Esophagus (tissue), 2 donors: ENCODE results near the gene GRIK5. TPM values are rescaled to one million over a fixed set of nuclear protein-coding genes. Genes with fewer than 3 reads are reported as not detected.

ENCODE experiments used
- H3K27ac ChIP-seq, 2 donors: one replicate each; pipeline ENCODE4 v1.5.1; 2013; ENCODE audit warnings: low read depth in 2 of 2, mild to moderate bottlenecking in 2 of 2, inconsistent platforms in 1 of 2, low read length in 1 of 2, moderate library complexity in 1 of 2
- H3K27me3 ChIP-seq, 2 donors: one replicate each; pipeline ENCODE4 v1.6.1; 2013; ENCODE audit warnings: low read length in 2 of 2, control low read depth in 1 of 2, mild to moderate bottlenecking in 1 of 2; ENCODE audit not compliant: insufficient read depth in 2 of 2, control insufficient read depth in 1 of 2
- H3K36me3 ChIP-seq, 2 donors: one replicate each; pipeline ENCODE4 v1.6.1; 2013; ENCODE audit warnings: low read length in 1 of 2; ENCODE audit not compliant: control insufficient read depth in 2 of 2, insufficient read depth in 2 of 2
- H3K4me1 ChIP-seq, 2 donors: one replicate each; pipeline ENCODE4 v1.6.1; 2013; ENCODE audit warnings: low read length in 1 of 2; ENCODE audit not compliant: control insufficient read depth in 2 of 2, insufficient read depth in 2 of 2
- H3K4me3 ChIP-seq, 2 donors: one replicate each; pipeline ENCODE4 v1.5.1; 2013; ENCODE audit warnings: low read length in 2 of 2, mild to moderate bottlenecking in 2 of 2, low read depth in 1 of 2, moderate library complexity in 1 of 2
- H3K9me3 ChIP-seq, 2 donors: one replicate each; pipeline ENCODE4 v1.6.1; 2013; ENCODE audit warnings: mild to moderate bottlenecking in 2 of 2, low read depth in 1 of 2, low read length in 1 of 2, moderate library complexity in 1 of 2; ENCODE audit not compliant: control insufficient read depth in 2 of 2, insufficient read depth in 1 of 2
- WGBS, 2 donors: extraction: QIAGEN DNeasy Blood & Tissue Kit; methylation state at CpG; one replicate each; pipeline ENCODE4 v1.1.7; 2013; 5-methylcytosine and 5-hydroxymethylcytosine counted together
- polyA plus RNA-seq, 2 donors: library from polyadenylated mRNA; stranded (reverse); fragments of 200-250 nt; gene quantifications; one replicate each; pipeline ENCODE4 v1.2.3, GENCODE V29; 2013
- donor health status: healthy with polysubstance abuse.
- donor health status: Bipolar disorder and iron deficiency.

Gene GRIK5
- polyA plus RNA-seq, 2 donors: 1.1 to 1.4 TPM

DNA sequence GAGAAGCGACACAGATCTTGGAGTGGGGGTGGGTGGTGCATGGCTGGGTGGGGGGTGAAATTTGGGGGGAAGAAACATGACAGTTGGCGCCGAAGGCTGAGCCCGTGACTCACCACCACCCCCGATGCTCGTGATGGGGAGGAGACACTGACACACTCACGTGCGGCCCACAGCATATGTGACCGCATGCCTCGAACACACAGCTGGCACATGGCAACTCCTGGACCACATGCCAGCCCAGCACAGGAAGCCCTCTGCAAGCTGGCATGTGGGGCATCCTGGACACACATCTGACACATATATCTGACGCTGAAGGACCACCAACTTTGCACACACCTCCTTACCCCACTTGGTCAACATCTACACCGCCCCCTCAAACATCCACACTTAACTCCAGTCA lies 1.2 kb upstream of the GRIK5 start:
- no peak overlapping the region for H3K27ac ChIP-seq
- no peaks in the 10 kb centered on the region for H3K36me3 ChIP-seq
- no peaks in the 10 kb centered on the region for H3K9me3 ChIP-seq
- H3K27me3 ChIP-seq: no peaks in the 10 kb centered on the region
- H3K4me3 ChIP-seq: no peak overlapping the region
- WGBS, 2 donors: 86 to 90% methylated on average over 12 of the region's 12 CpGs
- H3K4me1 ChIP-seq: peaks cover 4% of the 10 kb centered on the region in 2 donors

DNA sequence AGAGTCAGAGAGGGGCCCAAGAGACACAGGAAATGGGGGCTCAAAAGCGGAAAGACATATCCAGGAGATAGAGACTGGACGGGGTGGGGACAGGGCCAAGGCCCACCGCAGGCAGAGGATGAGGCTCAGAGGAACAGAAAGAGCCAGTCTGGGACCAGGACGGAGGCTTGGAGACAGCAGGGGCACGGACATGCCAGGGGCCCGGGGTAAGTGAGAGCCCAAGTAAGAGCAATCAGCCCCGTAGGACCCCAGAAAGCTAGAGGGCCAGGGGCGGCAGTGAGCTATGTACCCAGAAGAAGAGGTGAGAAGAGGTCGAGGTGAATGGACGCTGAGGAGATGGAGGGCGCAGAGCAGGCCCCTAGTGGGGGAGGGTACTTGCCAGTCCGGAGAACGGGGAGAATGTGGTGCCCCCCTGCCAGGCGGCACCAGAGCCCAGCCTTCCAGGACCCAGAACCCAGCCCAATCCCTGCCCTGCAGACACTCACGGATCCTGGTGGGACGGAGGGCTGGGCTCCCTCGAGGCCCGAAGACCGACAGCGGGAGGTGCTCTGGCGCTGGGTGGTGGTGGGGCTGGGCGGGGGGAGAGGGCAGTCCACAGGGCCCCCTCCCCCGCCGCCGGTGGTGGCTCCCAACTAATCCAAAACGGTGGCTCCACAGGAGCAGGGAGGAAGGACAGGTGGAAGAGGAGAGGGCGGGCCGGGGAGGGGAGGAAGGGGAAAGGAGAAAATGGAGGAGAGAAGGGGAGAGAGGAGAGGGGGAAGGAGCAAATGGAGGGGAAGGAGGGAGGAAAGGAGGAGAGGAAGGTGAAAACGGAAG lies 1.0 kb downstream of the GRIK5 start:
- H3K4me1 ChIP-seq: peaks cover 0 to 6% of the 10 kb centered on the region in 2 donors
- no peaks in the 10 kb centered on the region for H3K27me3 ChIP-seq
- no peak overlapping the region for H3K27ac ChIP-seq
- no peaks in the 10 kb centered on the region for H3K36me3 ChIP-seq
- no peaks in the 10 kb centered on the region for H3K9me3 ChIP-seq
- WGBS, 2 donors: 21 to 27% methylated on average over 29 of the region's 29 CpGs
- no peak overlapping the region for H3K4me3 ChIP-seq

DNA sequence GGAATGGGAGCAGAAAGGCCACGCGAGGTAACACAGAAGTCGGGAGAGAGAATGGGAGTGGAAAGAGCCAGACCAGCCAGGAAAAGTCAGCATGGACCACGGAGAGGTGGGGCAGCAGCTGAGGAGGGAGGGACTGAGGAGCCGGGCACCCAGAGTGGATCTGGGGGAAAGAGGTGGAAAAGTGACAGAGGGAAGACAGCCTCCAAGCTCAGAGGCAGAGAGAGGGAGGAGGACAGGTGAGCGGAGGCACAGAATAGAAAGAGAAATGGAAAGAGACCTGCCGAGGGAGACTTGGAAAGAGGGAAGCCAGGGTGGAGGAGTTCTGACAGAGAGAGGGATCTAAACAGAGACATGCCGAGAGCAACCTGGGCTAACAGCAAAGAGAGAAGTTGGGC lies 1.6 kb downstream of the GRIK5 start:
- Histone ChIP-seq H3K36me3 (no peaks in the 10 kb centered on the region), H3K27ac (no peak overlapping the region), H3K4me3 (no peak overlapping the region), H3K27me3 (no peaks in the 10 kb centered on the region), H3K9me3 (no peaks in the 10 kb centered on the region), H3K4me1 (peaks cover 0 to 6% of the 10 kb centered on the region in 2 donors)
- 51 to 52% methylated on average over 8 of the region's 8 CpGs for WGBS, 2 donors

DNA sequence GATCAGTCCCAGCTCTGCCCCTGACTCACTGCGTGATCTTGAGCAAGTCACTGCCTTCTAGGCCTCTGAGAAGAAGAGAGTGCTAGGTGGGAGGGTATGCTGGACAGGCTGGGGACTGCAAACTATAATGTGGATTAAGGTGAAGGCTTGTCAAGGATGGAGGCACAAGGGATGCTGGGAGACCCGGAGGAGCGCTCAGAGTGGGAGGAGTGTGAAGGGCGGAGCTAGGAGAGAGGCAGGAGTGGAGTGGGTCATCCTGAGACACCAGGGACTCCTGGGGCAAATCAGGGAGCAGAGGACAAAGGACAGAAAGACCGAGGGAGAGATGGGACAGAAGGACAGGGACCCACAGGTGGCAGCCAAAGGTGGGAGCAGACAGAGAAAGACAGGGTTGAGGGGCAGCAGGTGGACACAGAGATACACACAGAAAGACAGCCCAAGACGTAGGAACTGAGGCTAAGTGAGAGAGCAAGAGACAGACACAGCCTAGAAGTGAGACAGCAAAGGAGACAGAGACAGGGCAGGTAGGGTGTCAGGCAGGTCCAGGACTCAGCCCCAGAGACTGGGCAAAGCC lies 2.6 kb downstream of the GRIK5 start:
- H3K36me3 ChIP-seq: no peaks in the 10 kb centered on the region
- peaks cover 0 to 6% of the 10 kb centered on the region in 2 donors for H3K4me1 ChIP-seq
- H3K4me3 ChIP-seq: no peak overlapping the region
- H3K27me3 ChIP-seq: no peaks in the 10 kb centered on the region
- H3K27ac ChIP-seq: no peak overlapping the region
- 62 to 76% methylated on average over 6 of the region's 6 CpGs for WGBS, 2 donors
- no peaks in the 10 kb centered on the region for H3K9me3 ChIP-seq

DNA sequence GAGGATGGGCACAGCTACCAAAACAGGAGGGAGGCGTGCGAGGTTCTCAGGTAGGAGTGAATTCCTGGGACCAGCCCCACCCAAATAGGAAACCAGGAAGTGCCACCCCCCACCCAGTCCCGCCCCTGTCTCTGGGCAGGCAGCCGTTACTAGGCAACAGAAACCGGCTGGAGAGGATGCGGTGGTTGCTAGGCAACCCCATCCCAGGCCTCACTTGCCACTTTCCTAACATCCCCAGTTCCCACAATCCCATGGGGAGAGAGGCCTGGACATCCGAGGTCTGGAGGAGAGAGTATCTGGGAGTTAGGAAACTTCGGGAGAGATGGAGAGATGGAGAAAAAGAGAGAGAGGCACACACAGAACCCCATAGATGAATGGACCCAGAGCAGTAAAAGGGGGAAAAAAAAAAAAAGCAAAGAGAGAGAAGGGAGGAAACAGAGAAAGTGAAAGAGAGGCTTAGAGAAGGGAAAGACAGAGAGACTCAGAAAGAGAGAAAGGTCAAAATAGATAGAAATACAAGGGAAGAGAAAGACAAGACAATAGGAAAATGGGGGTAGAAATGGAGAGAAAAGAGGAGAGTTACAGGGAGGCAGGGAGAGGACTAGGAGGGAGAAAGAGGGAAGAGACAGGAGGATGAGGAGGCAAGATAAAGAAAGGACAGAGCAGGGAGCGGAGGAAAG lies 3.8 kb downstream of the GRIK5 start:
- Histone ChIP-seq H3K4me1 (peaks cover 0 to 6% of the 10 kb centered on the region in 2 donors), H3K27me3 (no peaks in the 10 kb centered on the region), H3K4me3 (no peak overlapping the region)

DNA sequence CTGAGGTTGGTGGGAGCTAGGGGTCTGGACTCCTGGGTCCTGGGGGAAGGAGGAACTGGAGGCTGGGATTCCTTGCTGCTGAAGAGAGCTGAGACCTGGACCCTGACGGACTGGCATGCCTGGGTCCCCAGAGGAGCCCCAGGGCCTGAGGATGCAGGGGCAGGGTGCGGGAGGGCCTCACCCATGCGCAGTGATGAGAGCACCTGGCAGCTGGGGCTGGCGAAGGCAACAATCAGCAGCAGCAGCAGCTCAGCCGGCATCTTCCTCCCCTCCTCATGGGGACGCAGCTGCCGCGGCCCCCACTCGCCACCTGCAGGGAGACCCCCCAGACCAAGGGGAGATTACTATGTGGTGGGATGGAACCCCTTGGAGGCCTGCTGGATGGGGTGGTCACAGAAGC lies 4.5 kb downstream of the GRIK5 start:
- peaks cover 0 to 6% of the 10 kb centered on the region in 2 donors for H3K4me1 ChIP-seq
- no peaks in the 10 kb centered on the region for H3K36me3 ChIP-seq
- WGBS, 2 donors: 92 to 93% methylated on average over 9 of the region's 9 CpGs
- H3K27me3 ChIP-seq: no peaks in the 10 kb centered on the region
- no peak overlapping the region for H3K4me3 ChIP-seq
- no peak overlapping the region for H3K27ac ChIP-seq
- no peaks in the 10 kb centered on the region for H3K9me3 ChIP-seq

More for the DNA sequence above, 3.8 kb downstream of the GRIK5 start:
- 40 to 43% methylated on average over 9 of the region's 9 CpGs for WGBS, 2 donors
- H3K9me3 ChIP-seq: no peaks in the 10 kb centered on the region
- H3K36me3 ChIP-seq: no peaks in the 10 kb centered on the region
- no peak overlapping the region for H3K27ac ChIP-seq

DNA sequence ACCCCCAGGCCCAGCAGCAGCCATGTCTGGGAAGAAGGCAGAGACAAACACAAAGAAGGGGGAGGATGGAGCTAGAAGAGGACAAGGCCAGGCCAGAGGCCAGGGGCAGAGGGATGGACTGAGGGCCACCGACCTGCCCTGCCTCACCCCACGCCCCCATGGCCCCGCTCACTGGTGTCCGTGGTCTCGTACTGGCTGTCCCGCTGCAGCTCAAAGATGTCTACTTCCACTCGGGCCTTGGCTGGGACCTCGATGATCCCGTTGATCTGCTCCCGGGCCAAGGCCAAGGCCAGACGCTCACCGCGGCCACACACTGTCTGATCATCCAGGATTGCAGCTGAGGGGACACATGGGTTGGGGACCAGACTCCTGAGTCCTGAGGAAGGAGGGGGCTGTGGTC lies 5.0 kb downstream of the GRIK5 start:
- H3K4me3 ChIP-seq: no peak overlapping the region
- WGBS, 2 donors: 90% methylated on average over 13 of the region's 13 CpGs
- no peak overlapping the region for H3K27ac ChIP-seq
- H3K4me1 ChIP-seq: peaks cover 0 to 6% of the 10 kb centered on the region in 2 donors
- no peaks in the 10 kb centered on the region for H3K9me3 ChIP-seq
- H3K27me3 ChIP-seq: no peaks in the 10 kb centered on the region
- H3K36me3 ChIP-seq: no peaks in the 10 kb centered on the region

DNA sequence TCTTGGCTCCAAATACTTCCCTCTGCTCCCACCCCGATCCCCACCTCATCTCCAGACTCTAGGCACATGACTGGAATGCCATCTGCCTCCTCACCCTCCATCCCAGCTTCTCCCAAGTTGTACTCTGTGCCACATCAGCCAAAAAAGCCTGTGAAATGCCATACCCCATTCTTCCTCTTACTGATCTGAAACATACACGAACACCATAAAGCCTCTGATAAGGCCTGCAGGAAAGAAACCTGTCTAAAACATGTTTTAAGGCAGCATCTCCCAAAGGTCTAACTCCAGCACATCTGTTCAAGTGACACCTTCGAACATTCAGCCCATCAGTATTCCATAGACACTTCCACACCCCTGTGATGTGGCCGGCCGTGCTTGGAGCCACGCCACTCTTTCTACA lies 5.6 kb downstream of the GRIK5 start:
- Histone ChIP-seq H3K9me3 (no peaks in the 10 kb centered on the region), H3K27ac (no peak overlapping the region), H3K4me3 (no peak overlapping the region), H3K4me1 (peaks cover 0 to 6% of the 10 kb centered on the region in 2 donors), H3K36me3 (no peaks in the 10 kb centered on the region), H3K27me3 (no peaks in the 10 kb centered on the region)
- WGBS, 2 donors: 83 to 88% methylated on average over 6 of the region's 6 CpGs

DNA sequence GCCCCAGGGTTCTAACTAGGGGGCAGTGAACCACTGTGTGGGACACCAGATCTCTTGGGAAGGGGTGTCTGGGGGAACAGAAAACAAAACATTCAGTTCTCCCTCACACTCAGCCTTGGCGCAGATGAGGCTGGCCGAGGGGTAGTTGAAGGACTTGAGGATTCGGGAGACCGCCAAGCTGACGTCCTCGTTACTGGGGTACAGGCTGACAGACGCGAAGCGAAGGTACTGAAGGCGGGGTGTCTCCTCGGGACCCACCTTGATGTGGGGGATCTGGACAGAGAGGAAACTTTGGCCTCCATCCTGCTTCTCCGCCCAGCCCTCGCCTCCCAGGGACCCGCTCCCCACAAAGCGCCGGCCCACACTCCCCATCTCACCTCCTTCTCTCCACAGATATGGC lies 7.6 kb downstream of the GRIK5 start:
- 95 to 96% methylated on average over 16 of the region's 16 CpGs for WGBS, 2 donors
- Histone ChIP-seq H3K4me1 (peaks cover 0 to 6% of the 10 kb centered on the region in 2 donors), H3K4me3 (no peak overlapping the region), H3K27me3 (no peaks in the 10 kb centered on the region), H3K9me3 (no peaks in the 10 kb centered on the region), H3K36me3 (no peaks in the 10 kb centered on the region), H3K27ac (no peak overlapping the region)
